ENCODE results near the gene POLRMT. TPM values are rescaled to one million over a fixed set of nuclear protein-coding genes. Genes with fewer than 3 reads are reported as not detected.

The POLRMT gene
- total RNA-seq: 27.5 and 29.0 TPM in 2 replicates

DNA sequence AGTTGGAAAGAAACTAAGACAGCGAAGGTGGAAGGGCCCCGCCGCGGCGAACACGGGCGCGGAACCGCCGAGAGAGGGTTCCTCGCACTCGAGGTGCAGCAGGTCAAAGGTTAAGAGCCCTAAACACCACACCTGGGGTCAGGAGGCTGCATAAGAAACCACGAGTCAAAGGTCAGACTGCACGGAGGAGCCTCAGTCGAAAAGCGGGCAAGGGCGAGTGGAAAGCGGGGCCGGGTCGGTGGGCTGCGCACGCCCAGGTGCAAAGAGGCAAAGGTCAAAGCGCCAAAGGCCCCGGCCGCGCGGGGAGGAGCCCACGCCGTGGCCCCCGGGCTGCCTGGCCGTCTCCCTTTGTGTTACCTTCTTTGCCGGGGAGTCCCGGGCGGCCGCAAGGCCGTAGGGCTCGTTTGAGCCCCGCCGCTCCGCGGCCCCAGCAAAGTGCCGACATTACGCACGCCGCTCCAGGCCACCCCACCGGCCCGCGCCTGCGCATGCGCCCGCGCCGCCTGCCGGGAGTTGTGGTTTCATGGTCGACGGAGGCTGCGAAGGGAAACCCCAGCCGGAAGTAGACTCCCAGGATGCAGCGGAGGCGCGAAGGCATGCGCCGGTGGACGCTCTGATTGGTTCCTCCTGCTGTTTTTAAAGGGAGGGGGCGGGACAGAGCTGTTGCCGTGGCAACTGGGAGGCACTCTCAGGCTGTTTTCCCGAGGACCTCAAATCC lies at the start of gene POLRMT:
TSS of gene POLRMT (minus strand) at position 470 of the 718 bp plus-strand sequence. CDS start at position 445, 25 bp downstream.
- no peak for FAIRE-seq
- H3K27me3 ChIP-seq (ENCODE audit: control insufficient read depth, insufficient read depth, low read length): no peaks in the 10 kb centered on the region
- peaks cover 1% of the 10 kb centered on the region for H3K36me3 ChIP-seq (ENCODE audit: control insufficient read depth, insufficient read depth, low read length)
- DNase-seq (ENCODE audit: low read depth): peak; percentile 95
- peak; percentile 20 for TF ChIP-seq CTCF (IDR thresholded peaks at IDR 0.05; ENCODE audit: insufficient read depth, low read length, severe bottlenecking)
- peak within 1 kb of the TSS; percentile 53 for H3K4me3 ChIP-seq (ENCODE audit: low read depth, low read length)

DNA sequence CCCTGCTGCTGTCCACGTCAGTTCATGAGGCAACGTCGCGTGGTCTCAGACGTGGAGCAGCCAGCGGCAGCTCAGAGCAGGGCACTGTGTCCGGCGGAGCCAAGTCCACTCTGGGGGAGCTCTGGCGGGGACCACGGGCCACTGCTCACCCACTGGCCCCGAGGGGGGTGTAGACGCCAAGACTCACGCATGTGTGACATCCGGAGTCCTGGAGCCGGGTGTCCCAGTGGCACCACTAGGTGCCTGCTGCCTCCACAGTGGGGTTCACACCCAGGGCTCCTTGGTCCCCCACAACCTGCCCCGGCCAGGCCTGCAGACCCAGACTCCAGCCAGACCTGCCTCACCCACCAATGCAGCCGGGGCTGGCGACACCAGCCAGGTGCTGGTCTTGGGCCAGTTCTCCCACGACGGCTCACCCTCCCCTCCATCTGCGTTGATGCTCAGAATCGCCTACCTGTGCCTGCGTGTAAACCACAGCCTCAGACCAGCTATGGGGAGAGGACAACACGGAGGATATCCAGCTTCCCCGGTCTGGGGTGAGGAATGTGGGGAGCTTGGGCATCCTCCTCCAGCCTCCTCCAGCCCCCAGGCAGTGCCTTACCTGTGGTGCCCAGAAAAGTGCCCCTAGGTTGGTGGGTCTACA lies 49.5 kb upstream of the POLRMT start:
- Histone ChIP-seq H3K27me3 (ENCODE audit: control insufficient read depth, insufficient read depth, low read length) (no peaks in the 10 kb centered on the region), H3K4me3 (ENCODE audit: low read depth, low read length) (no peak overlapping the region), H3K36me3 (ENCODE audit: control insufficient read depth, insufficient read depth, low read length) (peaks cover 18% of the 10 kb centered on the region)
- DNase-seq (ENCODE audit: low read depth) (no peak), FAIRE-seq (no peak)
- no peak for TF ChIP-seq CTCF (IDR thresholded peaks at IDR 0.05; ENCODE audit: insufficient read depth, low read length, severe bottlenecking)

DNA sequence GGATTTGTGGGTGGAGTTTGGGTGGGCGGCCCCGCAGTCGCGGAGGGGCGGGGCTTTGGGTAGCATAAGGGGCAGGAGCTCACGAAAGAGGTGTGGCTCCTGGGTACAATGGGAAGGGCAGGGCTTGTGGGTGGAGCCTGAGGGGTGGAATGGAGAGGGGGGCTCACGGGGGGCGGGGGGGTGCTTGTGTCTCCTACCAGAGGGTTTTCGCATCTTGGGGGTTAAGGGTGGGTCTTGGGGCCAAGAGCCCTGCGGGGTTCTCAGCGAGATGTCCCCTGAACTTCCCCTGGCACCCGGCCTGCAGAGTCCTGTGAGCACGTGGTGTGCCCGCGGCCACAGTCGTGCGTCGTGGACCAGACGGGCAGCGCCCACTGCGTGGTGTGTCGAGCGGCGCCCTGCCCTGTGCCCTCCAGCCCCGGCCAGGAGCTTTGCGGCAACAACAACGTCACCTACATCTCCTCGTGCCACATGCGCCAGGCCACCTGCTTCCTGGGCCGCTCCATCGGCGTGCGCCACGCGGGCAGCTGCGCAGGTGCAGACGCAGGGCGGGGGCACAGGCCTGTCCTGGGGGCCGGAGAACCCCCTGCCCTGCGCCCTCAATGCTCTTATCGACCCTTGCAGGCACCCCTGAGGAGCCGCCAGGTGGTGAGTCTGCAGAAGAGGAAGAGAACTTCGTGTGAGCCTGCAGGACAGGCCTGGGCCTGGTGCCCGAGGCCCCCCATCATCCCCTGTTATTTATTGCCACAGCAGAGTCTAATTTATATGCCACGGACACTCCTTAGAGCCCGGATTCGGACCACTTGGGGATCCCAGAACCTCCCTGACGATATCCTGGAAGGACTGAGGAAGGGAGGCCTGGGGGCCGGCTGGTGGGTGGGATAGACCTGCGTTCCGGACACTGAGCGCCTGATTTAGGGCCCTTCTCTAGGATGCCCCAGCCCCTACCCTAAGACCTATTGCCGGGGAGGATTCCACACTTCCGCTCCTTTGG lies 48.0 kb upstream of the POLRMT start:
- Histone ChIP-seq H3K4me3 (ENCODE audit: low read depth, low read length) (peak overlapping the region; percentile 19), H3K36me3 (ENCODE audit: control insufficient read depth, insufficient read depth, low read length) (peaks cover 20% of the 10 kb centered on the region), H3K27me3 (ENCODE audit: control insufficient read depth, insufficient read depth, low read length) (no peaks in the 10 kb centered on the region)
- no peak for DNase-seq (ENCODE audit: low read depth)
- no peak for FAIRE-seq
- no peak for TF ChIP-seq CTCF (IDR thresholded peaks at IDR 0.05; ENCODE audit: insufficient read depth, low read length, severe bottlenecking)

GRCh38 chr19:680287-681028 lies 47.1 kb upstream of the POLRMT start:
- peak; percentile 57 for TF ChIP-seq CTCF (IDR thresholded peaks at IDR 0.05; ENCODE audit: insufficient read depth, low read length, severe bottlenecking)
- Histone ChIP-seq H3K36me3 (ENCODE audit: control insufficient read depth, insufficient read depth, low read length) (peaks cover 20% of the 10 kb centered on the region), H3K4me3 (ENCODE audit: low read depth, low read length) (peak overlapping the region; percentile 47), H3K27me3 (ENCODE audit: control insufficient read depth, insufficient read depth, low read length) (no peaks in the 10 kb centered on the region)
- no peak for FAIRE-seq
- DNase-seq (ENCODE audit: low read depth): peak; percentile 89
